ENCODE results near the gene SLC47A1. TPM values are rescaled to one million over a fixed set of nuclear protein-coding genes. Genes with fewer than 3 reads are reported as not detected.

SLC47A1 gene
- total RNA-seq, 4 donors from 2014 or later, result 0.17 to 1.8 TPM; not detected in 2

GRCh38 chr17:19619705-19620325 is 86.2 kb downstream of the SLC47A1 start:
- H3K27ac ChIP-seq (replicated peaks in 1 of 4), result no peak overlapping the region
- H3K4me3 ChIP-seq, result no peak overlapping the region
- no peaks in the 10 kb centered on the region for H3K4me1 ChIP-seq
- DNase-seq (ENCODE audit: extremely low spot score), result no peak
- intact Hi-C loops (cut with DNase I), result no loop called here
- no peak for TF ChIP-seq CTCF (IDR thresholded peaks at IDR 0.05)
- no peak for TF ChIP-seq POLR2AphosphoS5 (IDR thresholded peaks at IDR 0.05)
- no peak for TF ChIP-seq EP300 (IDR thresholded peaks at IDR 0.05)
- no peak for TF ChIP-seq POLR2A (IDR thresholded peaks at IDR 0.05; ENCODE audit: low read depth)
- no peaks in the 10 kb centered on the region for H3K36me3 ChIP-seq
- H3K27me3 ChIP-seq, result no peaks in the 10 kb centered on the region
- 73% methylated on average over 2 of the region's 2 CpGs for WGBS
- peaks cover 0 to 41% (median 33%) of the 10 kb centered on the region in 4 donors for H3K9me3 ChIP-seq

- Histone ChIP-seq H3K9me3 (peaks cover 0 to 41% (median 33%) of the 10 kb centered on the region in 4 donors), H3K36me3 (no peaks in the 10 kb centered on the region), H3K27ac (replicated peaks in 1 of 4) (no peak overlapping the region), H3K4me3 (no peak overlapping the region), H3K4me1 (no peaks in the 10 kb centered on the region), H3K27me3 (no peaks in the 10 kb centered on the region)
- TF ChIP-seq CTCF (IDR thresholded peaks at IDR 0.05), result no peak
- TF ChIP-seq EP300 (IDR thresholded peaks at IDR 0.05), result no peak
- TF ChIP-seq POLR2A (IDR thresholded peaks at IDR 0.05; ENCODE audit: low read depth), result no peak
- no peak for TF ChIP-seq POLR2AphosphoS5 (IDR thresholded peaks at IDR 0.05)
- WGBS, result 100% methylated on average over 1 of the region's 1 CpG
- DNase-seq (ENCODE audit: extremely low spot score), result no peak
- intact Hi-C loops (cut with DNase I), result no loop called here
Observed at GRCh38 chr17:19621697-19622096, 88.0 kb downstream of the SLC47A1 start.

- intact Hi-C loops (cut with DNase I), result no loop called here
- Histone ChIP-seq H3K27ac (replicated peaks in 1 of 4) (no peak overlapping the region), H3K27me3 (no peaks in the 10 kb centered on the region), H3K4me3 (no peak overlapping the region), H3K36me3 (no peaks in the 10 kb centered on the region), H3K4me1 (no peaks in the 10 kb centered on the region), H3K9me3 (peaks cover 0 to 6% (median 2%) of the 10 kb centered on the region in 4 donors)
- DNase-seq (ENCODE audit: extremely low spot score), result no peak
- no peak for TF ChIP-seq CTCF (IDR thresholded peaks at IDR 0.05)
- TF ChIP-seq POLR2AphosphoS5 (IDR thresholded peaks at IDR 0.05), result no peak
- no peak for TF ChIP-seq EP300 (IDR thresholded peaks at IDR 0.05)
- no peak for TF ChIP-seq POLR2A (IDR thresholded peaks at IDR 0.05; ENCODE audit: low read depth)
- WGBS, result 94% methylated on average over 4 of the region's 4 CpGs
Observed at GRCh38 chr17:19626079-19626478, 92.4 kb downstream of the SLC47A1 start.

Small RNAs within 50 kb of the gene (small RNA-seq; reads per million reads assigned to genes)
- 0 reads per million in 3 donors for gene AC025627.2
- gene NMTRQ-TTG12-1, result 0 reads per million in 3 donors

Other genes with a start within 250 kb of the SLC47A1 start
- 10 to 100 TPM in 1 of 4 donors, 1 to 10 TPM in 3; 9.5 to 13.8 (median 9.9) TPM for gene B9D1, start 171.1 kb upstream of the SLC47A1 start, total RNA-seq
- gene MAPK7, start 155.4 kb upstream of the SLC47A1 start, total RNA-seq, result 10 to 100 TPM; 26.3 to 41.4 (median 33.2) TPM
- 100 to 1,000 TPM; 127 to 315 (median 226) TPM for gene MFAP4, start 146.7 kb upstream of the SLC47A1 start, total RNA-seq
- 1 to 10 TPM; 2.3 to 5.4 (median 4.3) TPM for gene RNF112, start 122.6 kb upstream of the SLC47A1 start, total RNA-seq
- gene ALDH3A2, start 114.9 kb downstream of the SLC47A1 start, total RNA-seq, result 100 to 1,000 TPM; 104 to 182 (median 115) TPM
- gene SLC47A2, start 182.7 kb downstream of the SLC47A1 start, total RNA-seq, result not detected
- gene ALDH3A1, start 214.4 kb downstream of the SLC47A1 start, total RNA-seq, result 1 to 10 TPM in 1 of 4 donors, under 1 TPM in 2, not detected in 1; 0.17 to 1.9 (median 0.42) TPM

Measured in esophagus muscularis mucosa (tissue), 4 donors.